OCI-LY3 (cell line): ENCODE data around the gene NRXN3.

Source experiments
- H2AFZ ChIP-seq: fragments of 200-600, 300-600 bp; shearing (Covaris generic); 2 replicates; pipeline ENCODE4 v1.6.0; 2014; ENCODE audit warnings: antibody characterized with exemption, low read depth, low read length
- H3K27ac ChIP-seq: fragments of 200-600, 300-600 bp; sonication (generic); 2 replicates; pipeline ENCODE4 v1.5.1; 2014; ENCODE audit warnings: mild to moderate bottlenecking, low read length, moderate library complexity, mixed read lengths
- H3K27me3 ChIP-seq: fragments of 200-600, 300-600 bp; sonication (generic); 2 replicates; pipeline ENCODE4 v1.6.1; 2014; ENCODE audit warnings: low read depth, low read length, mixed read lengths
- H3K36me3 ChIP-seq: fragments of 200-600, 300-600 bp; sonication (generic); replicated peaks from 2 replicates; pipeline ENCODE3; 2014; ENCODE audit warnings: low read depth, low read length, mixed read lengths
- H3K4me1 ChIP-seq: fragments of 300-600, 200-600 bp; sonication (generic); 2 replicates; pipeline ENCODE4 v1.6.1; 2014; ENCODE audit warnings: low read length, mixed read lengths
- H3K4me2 ChIP-seq: fragments of 200-600, 300-600 bp; sonication (generic); 2 replicates; pipeline ENCODE4 v1.6.1; 2014; ENCODE audit warnings: low read length, mixed read lengths
- H3K4me3 ChIP-seq: fragments of 300-600, 200-600 bp; sonication (generic); 2 replicates; pipeline ENCODE4 v1.5.1; 2014; ENCODE audit warnings: antibody characterized with exemption, mild to moderate bottlenecking, low read length, moderate library complexity
- H3K79me2 ChIP-seq: fragments of 300-600, 200-600 bp; shearing (Covaris generic); 2 replicates; pipeline ENCODE4 v1.6.1; 2014; ENCODE audit warnings: mild to moderate bottlenecking, low read length, mixed read lengths
- H3K9ac ChIP-seq: fragments of 300-600, 200-600 bp; shearing (Covaris generic); 2 replicates; pipeline ENCODE4 v1.6.0; 2014; ENCODE audit warnings: mild to moderate bottlenecking, low read length, moderate library complexity
- H3K9me3 ChIP-seq: fragments of 200-600, 300-600 bp; shearing (Covaris generic); 2 replicates; pipeline ENCODE4 v1.6.1; 2014; ENCODE audit warnings: low read length, mixed read lengths; ENCODE audit not compliant: insufficient read depth
- H4K20me1 ChIP-seq: fragments of 200-600, 300-600 bp; sonication (generic); 2 replicates; pipeline ENCODE4 v1.6.1; 2016; ENCODE audit warnings: low read length, mixed read lengths; ENCODE audit not compliant: insufficient read depth
- EZH2phosphoT487 ChIP-seq: fragments of 200-600 bp; shearing (Covaris generic); IDR thresholded peaks from 2 replicates; pipeline ENCODE4 v1.6.1; 2018; ENCODE audit warnings: antibody characterized with exemption, mixed run types, low read depth
- TF ChIP-seq, protein P1 (sequence below): fragments of 200-600, 300-600 bp; sonication (generic); IDR thresholded peaks from 2 replicates; pipeline ENCODE4 v1.5.1; 2014; ENCODE audit warnings: antibody characterized with exemption, low read length, low read depth

Gene NRXN3

DNA sequence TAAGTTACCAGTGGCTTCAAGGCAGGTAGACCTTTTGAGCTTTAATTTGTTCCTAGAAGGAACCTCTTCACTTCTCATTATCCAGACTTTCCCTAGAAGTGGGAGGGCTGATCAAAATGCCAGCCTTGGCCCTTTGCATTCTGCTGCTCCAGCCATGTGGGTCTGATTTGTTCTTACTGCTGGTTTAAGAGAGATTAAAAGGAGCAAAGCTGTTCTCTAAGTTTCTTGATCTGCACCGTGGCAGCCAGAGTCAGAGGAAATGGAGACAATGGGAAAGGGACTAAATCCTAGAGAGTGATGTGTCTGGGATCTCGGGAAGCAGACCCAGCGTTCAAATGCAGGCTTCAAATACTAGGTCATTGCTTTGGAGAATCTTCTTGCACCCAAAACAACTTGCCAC is 1281.4 kb downstream of the NRXN3 start:
- H3K27me3 ChIP-seq = no peaks in the 10 kb centered on the region
- no peaks in the 10 kb centered on the region for H4K20me1 ChIP-seq
- no peak overlapping the region for H3K9ac ChIP-seq
- H2AFZ ChIP-seq = no peak overlapping the region
- H3K9me3 ChIP-seq = no peaks in the 10 kb centered on the region
- H3K4me2 ChIP-seq = no peak overlapping the region
- TF ChIP-seq, protein P1, sequence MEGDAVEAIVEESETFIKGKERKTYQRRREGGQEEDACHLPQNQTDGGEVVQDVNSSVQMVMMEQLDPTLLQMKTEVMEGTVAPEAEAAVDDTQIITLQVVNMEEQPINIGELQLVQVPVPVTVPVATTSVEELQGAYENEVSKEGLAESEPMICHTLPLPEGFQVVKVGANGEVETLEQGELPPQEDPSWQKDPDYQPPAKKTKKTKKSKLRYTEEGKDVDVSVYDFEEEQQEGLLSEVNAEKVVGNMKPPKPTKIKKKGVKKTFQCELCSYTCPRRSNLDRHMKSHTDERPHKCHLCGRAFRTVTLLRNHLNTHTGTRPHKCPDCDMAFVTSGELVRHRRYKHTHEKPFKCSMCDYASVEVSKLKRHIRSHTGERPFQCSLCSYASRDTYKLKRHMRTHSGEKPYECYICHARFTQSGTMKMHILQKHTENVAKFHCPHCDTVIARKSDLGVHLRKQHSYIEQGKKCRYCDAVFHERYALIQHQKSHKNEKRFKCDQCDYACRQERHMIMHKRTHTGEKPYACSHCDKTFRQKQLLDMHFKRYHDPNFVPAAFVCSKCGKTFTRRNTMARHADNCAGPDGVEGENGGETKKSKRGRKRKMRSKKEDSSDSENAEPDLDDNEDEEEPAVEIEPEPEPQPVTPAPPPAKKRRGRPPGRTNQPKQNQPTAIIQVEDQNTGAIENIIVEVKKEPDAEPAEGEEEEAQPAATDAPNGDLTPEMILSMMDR = no peak
- no peak for TF ChIP-seq EZH2phosphoT487
- H3K79me2 ChIP-seq = no peaks in the 10 kb centered on the region
- H3K4me1 ChIP-seq = no peaks in the 10 kb centered on the region
- H3K36me3 ChIP-seq = no peaks in the 10 kb centered on the region
- no peak overlapping the region for H3K27ac ChIP-seq
- H3K4me3 ChIP-seq = no peak overlapping the region

DNA sequence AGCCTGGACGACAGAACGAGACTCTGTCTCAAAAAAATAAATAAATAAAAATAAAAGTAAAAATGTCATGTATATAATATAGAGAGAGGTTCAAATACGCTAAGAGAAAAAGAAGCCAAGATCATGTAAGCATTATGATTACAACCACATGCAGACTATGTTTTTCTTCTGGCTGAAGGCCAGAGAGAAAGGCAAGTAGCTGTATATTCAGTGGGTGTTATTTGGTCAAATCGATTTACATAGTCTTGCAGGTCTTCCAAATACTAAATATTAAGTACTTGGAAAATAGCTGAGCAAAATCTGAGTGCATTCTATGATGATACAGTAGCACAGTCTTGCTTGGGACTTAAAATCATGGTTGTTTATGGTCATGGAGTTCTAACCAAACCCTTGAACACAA is 1283.1 kb downstream of the NRXN3 start:
- Histone ChIP-seq H4K20me1 (no peaks in the 10 kb centered on the region), H3K4me3 (no peak overlapping the region), H2AFZ (no peak overlapping the region)

DNA sequence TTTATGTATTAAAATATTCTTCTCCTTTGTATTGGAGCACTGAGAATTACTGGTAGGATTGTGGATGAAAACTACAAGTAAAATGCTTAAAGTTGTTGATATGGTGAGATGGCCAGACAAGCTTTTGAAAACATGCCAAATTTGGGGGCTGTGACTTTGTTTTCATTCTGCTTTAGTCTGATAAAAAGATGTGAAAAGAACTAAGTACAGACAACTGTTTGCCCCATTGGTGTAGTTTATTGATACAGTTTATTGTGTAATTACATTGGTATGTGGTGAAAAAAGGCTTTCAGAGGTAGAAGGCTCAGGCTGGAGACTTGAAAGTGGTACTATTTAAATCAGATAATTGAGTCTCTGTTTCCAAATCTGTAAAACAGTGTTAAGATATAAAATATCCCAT is 1294.3 kb downstream of the NRXN3 start:
- no peak overlapping the region for H3K4me2 ChIP-seq
- no peaks in the 10 kb centered on the region for H4K20me1 ChIP-seq
- no peaks in the 10 kb centered on the region for H3K9me3 ChIP-seq
- H3K36me3 ChIP-seq = no peaks in the 10 kb centered on the region
- no peaks in the 10 kb centered on the region for H3K27me3 ChIP-seq
- H2AFZ ChIP-seq = no peak overlapping the region
- H3K27ac ChIP-seq = no peak overlapping the region
- H3K4me3 ChIP-seq = no peak overlapping the region
- no peaks in the 10 kb centered on the region for H3K4me1 ChIP-seq
- H3K79me2 ChIP-seq = no peaks in the 10 kb centered on the region
- no peak overlapping the region for H3K9ac ChIP-seq
- TF ChIP-seq EZH2phosphoT487 = no peak

More for the DNA sequence above, 1283.1 kb downstream of the NRXN3 start:
- Histone ChIP-seq H3K79me2 (no peaks in the 10 kb centered on the region), H3K4me1 (no peaks in the 10 kb centered on the region), H3K27me3 (no peaks in the 10 kb centered on the region), H3K36me3 (no peaks in the 10 kb centered on the region), H3K9ac (no peak overlapping the region), H3K4me2 (no peak overlapping the region), H3K27ac (no peak overlapping the region), H3K9me3 (no peaks in the 10 kb centered on the region)
- TF ChIP-seq EZH2phosphoT487 = no peak
- TF ChIP-seq, protein P1 = no peak

DNA sequence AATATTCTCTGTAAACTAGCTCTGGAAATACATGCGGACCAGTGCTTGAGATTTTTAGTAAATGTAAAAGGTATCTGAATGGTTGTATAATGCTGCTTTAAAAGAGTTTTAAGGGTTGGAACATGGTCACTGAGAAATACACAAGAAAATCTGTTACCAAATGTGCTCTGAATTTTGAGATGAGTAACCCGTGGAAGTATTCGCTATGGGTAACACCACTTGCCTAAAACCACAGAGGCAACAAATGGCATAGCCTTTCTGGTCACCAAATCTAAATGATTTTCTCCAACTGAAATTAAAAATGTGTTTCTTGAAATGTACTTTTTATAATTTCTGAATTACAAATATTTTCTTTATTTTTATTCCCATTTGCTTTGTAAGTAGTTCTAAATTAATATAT is 1295.5 kb downstream of the NRXN3 start:
- Histone ChIP-seq H4K20me1 (no peaks in the 10 kb centered on the region), H2AFZ (no peak overlapping the region), H3K9me3 (no peaks in the 10 kb centered on the region), H3K9ac (no peak overlapping the region), H3K4me3 (no peak overlapping the region), H3K4me1 (no peaks in the 10 kb centered on the region), H3K79me2 (no peaks in the 10 kb centered on the region), H3K4me2 (no peak overlapping the region), H3K36me3 (no peaks in the 10 kb centered on the region), H3K27me3 (no peaks in the 10 kb centered on the region), H3K27ac (no peak overlapping the region)
- TF ChIP-seq EZH2phosphoT487 = no peak
- TF ChIP-seq, protein P1 = no peak
